ENCODE data around the gene TMEM175. TPM values are rescaled to one million over a fixed set of nuclear protein-coding genes. Genes with fewer than 3 reads are reported as not detected.

The TMEM175 gene
- total and polyA plus RNA-seq, 2 of the 8 experiments (the other 6 are each of a cell fraction or from before 2014, with no cell fraction given), result 4.9 to 20.7 TPM

GRCh38 chr4:930028-930551, 2.2 kb upstream of the TMEM175 start:
- H3K79me1 ChIP-seq (ENCODE audit: low read depth, low read length), result peaks cover 22% of the 10 kb centered on the region
- no peaks in the 10 kb centered on the region for H3K36me3 ChIP-seq (ENCODE audit: control insufficient read depth in 2 of 4, insufficient read depth in 4 of 4, low read length in 3 of 4)
- H4K8ac ChIP-seq (ENCODE audit: extremely low read depth, insufficient read depth, low read length), result no peak overlapping the region
- DNase-seq (ENCODE audit: low read depth in 1 of 2, low spot score in 2 of 2), result no peak
- H3K4me1 ChIP-seq (replicated peaks in 1 of 4; ENCODE audit: control insufficient read depth in 3 of 4, insufficient read depth in 4 of 4, low read length in 3 of 4), result peaks cover 0 to 8% (median 4%) of the 10 kb centered on the region in 4 experiments; a peak in 5 of 7 replicates
- H2BK20ac ChIP-seq (ENCODE audit: low read length), result no peak overlapping the region
- peaks cover 10 to 20% of the 10 kb centered on the region in 2 experiments for H4K20me1 ChIP-seq (replicated peaks in 1 of 2; ENCODE audit: control insufficient read depth in 1 of 2, insufficient read depth in 2 of 2, low read length in 2 of 2)
- no peak overlapping the region for H2AFZ ChIP-seq (ENCODE audit: low read length)
- peaks cover 14% of the 10 kb centered on the region; the same call in 1 of the 2 replicates for H3K23me2 ChIP-seq (ENCODE audit: low read depth, low read length)
- CTCF ChIA-PET (ENCODE audit: partially characterized antibody), result interaction anchor here (0.6 to 1.7 kb wide), 3 partner anchors 12 to 818 kb away, joined by 3 to 4 read pairs (median 4); partner anchors contain the start of gene IDUA
- H3K9ac ChIP-seq (replicated peaks in 1 of 4; ENCODE audit: extremely low read depth in 1 of 4, low read depth in 3 of 4, low read length in 3 of 4), result no peak overlapping the region
- H2BK15ac ChIP-seq (ENCODE audit: low read length), result no peak overlapping the region
- no peaks in the 10 kb centered on the region for H3K27me3 ChIP-seq (replicated peaks in 1 of 4; ENCODE audit: control insufficient read depth in 3 of 4, extremely low read depth in 1 of 4, insufficient read depth in 3 of 4, low read length in 3 of 4)
- WGBS, 2 experiments (ENCODE audit: extremely low coverage in 1 of 2, insufficient coverage in 1 of 2, insufficient read length in 1 of 2, insufficient replicate concordance in 2 of 2, low coverage in 1 of 2, low lambda C conversion rate in 2 of 2, missing lambda C conversion rate in 1 of 2), result 93% methylated on average over 3 of the region's 3 CpGs; no CpG with 5 or more reads in 1 of the 2 experiments
- POLR2A ChIA-PET (ENCODE audit: partially characterized antibody), result interaction anchor here (0.6 to 0.9 kb wide), 2 partner anchors 8 to 37 kb away, joined by 3 read pairs; no protein-coding TSS in a partner anchor
- no peak for FAIRE-seq
- no peak overlapping the region for H3K18ac ChIP-seq (ENCODE audit: extremely low read depth, low read length)
- no peak overlapping the region for H2BK120ac ChIP-seq (replicated peaks; ENCODE audit: low read depth, low read length)
- H2AK5ac ChIP-seq (ENCODE audit: low read depth, low read length), result no peak overlapping the region
- no peak overlapping the region for H3K14ac ChIP-seq (ENCODE audit: insufficient read length)
- no peak overlapping the region for H4K5ac ChIP-seq (ENCODE audit: insufficient read length, low read depth, low read length)
- H2BK12ac ChIP-seq (ENCODE audit: low read depth, low read length), result no peak overlapping the region
- no peak overlapping the region for H2BK5ac ChIP-seq (ENCODE audit: low read depth, low read length)
- no peaks in the 10 kb centered on the region for H3K9me3 ChIP-seq (ENCODE audit: insufficient read depth in 2 of 2, low read depth in 1 of 2, low read length in 1 of 2)
- H3K79me2 ChIP-seq (ENCODE audit: control insufficient read depth in 1 of 2, insufficient read depth in 2 of 2, low read length in 2 of 2), result peaks cover 22 to 54% of the 10 kb centered on the region in 2 experiments
- H3K27ac ChIP-seq (ENCODE audit: low read depth, low read length), result no peak overlapping the region
- no peak overlapping the region; a peak in 1 of 4 replicates for H3K4me2 ChIP-seq (ENCODE audit: insufficient read depth in 1 of 2, low read depth in 2 of 2, low read length in 2 of 2)
- H4K91ac ChIP-seq (replicated peaks; ENCODE audit: insufficient read length, low read length), result no peak overlapping the region
- H3K4me3 ChIP-seq (ENCODE audit: extremely low read depth in 1 of 4, insufficient read depth in 2 of 4, low read depth in 3 of 4, low read length in 4 of 4), result no peak overlapping the region
- no peak overlapping the region for H3K23ac ChIP-seq (ENCODE audit: insufficient read length)
- no peak overlapping the region for H3K56ac ChIP-seq (replicated peaks; ENCODE audit: insufficient read length, low read depth, low read length)
- H3K4ac ChIP-seq (replicated peaks; ENCODE audit: insufficient read length, low read depth, low read length), result no peak overlapping the region
- TF ChIP-seq CHD2 (IDR thresholded peaks at IDR 0.05; ENCODE audit: low read length) (no peak), SUZ12 (IDR thresholded peaks at IDR 0.05; ENCODE audit: low read length) (no peak), HDAC2 (IDR thresholded peaks at IDR 0.05; ENCODE audit: borderline replicate concordance in 1 of 2, low read depth in 2 of 2, low read length in 2 of 2) (no peak), CTCF (IDR thresholded peaks at IDR 0.05; ENCODE audit: control extremely low read depth in 1 of 3, insufficient read depth in 1 of 3, low read depth in 1 of 3, low read length in 3 of 3) (no peak), MAFK (IDR thresholded peaks at IDR 0.05; ENCODE audit: low read depth, low read length) (no peak), SP4 (IDR thresholded peaks at IDR 0.05; ENCODE audit: low read length) (no peak), ATF3 (IDR thresholded peaks at IDR 0.05; ENCODE audit: insufficient read depth, low read depth, low read length) (no peak)
